Motor neuron (in vitro differentiated cells): ENCODE data around the gene BAMBI. TPM values are rescaled to one million over a fixed set of nuclear protein-coding genes. Genes with fewer than 3 reads are reported as not detected.

Experiments
- ATAC-seq, 8 experiments: fragments of 200-7000 bp; cut with Tn5 transposase; replicated peaks in 6 of 8; 2 replicates each; pipeline ENCODE4 v1.8.0; 2021; ENCODE audit warnings: mild to moderate bottlenecking in 8 of 8, moderate library complexity in 8 of 8
- H3K27ac ChIP-seq, 2 donors: fragments of 250-450 bp; sonication (Bioruptor Pico); 2 replicates each; pipeline ENCODE4 v1.9.0; 2021; ENCODE audit warnings: antibody characterized with exemption in 2 of 2, mild to moderate bottlenecking in 2 of 2, moderate library complexity in 1 of 2
- H3K4me1 ChIP-seq, 2 donors: fragments of 250-450 bp; sonication (Bioruptor Pico); replicated peaks in 1 of 2; 2 replicates each; pipeline ENCODE4 v1.6.1; 2021; ENCODE audit warnings: antibody characterized with exemption in 2 of 2, mild to moderate bottlenecking in 2 of 2, moderate library complexity in 1 of 2
- H3K4me3 ChIP-seq, 5 donors: fragments of 250-450 bp; sonication (Bioruptor Pico); 2 replicates each; pipeline ENCODE4 v1.9.0; 2021; ENCODE audit warnings: antibody characterized with exemption in 5 of 5, mild to moderate bottlenecking in 5 of 5, moderate library complexity in 4 of 5
- WGBS, 10 experiments: fragments of 450-650 bp; shearing (Covaris generic); methylation state at CpG; one replicate each; pipeline ENCODE4 v1.0.0; 2022; 5-methylcytosine and 5-hydroxymethylcytosine counted together
- in situ Hi-C, 9 experiments: fragments of 400-800 bp; cut with MboI; loops; one replicate each; pipeline ENCODE4 v1.15.0; 2021; ENCODE audit warnings: low sequenced_read_pairs in 9 of 9, low pct_unique_long_range_greater_than_20kb in 2 of 9; ENCODE audit not compliant: unreplicated experiment in 9 of 9
- total RNA-seq, 8 experiments: library from RNA; unstranded; fragments of 300-600 nt; gene quantifications; 2 replicates each; pipeline versions ENCODE4 v1.2.3 to v1.2.4, GENCODE V29; 2022

The BAMBI gene
- total RNA-seq, 8 experiments from 2014 or later, result 0.97 to 47.8 (median 8.1) TPM

- no peak overlapping the region for H3K4me3 ChIP-seq
- 0 to 93% (median 57%) methylated on average over 1 to 4 of the region's 4 CpGs; no CpG with 5 or more reads in 1 of the 10 experiments for WGBS, 10 experiments
- H3K4me1 ChIP-seq, result peaks cover 0 to 3% of the 10 kb centered on the region in 2 donors
- no peak overlapping the region for H3K27ac ChIP-seq
- in situ Hi-C loops, result no loop called here
- ATAC-seq, result no peak
Measured at GRCh38 chr10:28715246-28715645, 37.9 kb downstream of the BAMBI start.

- Histone ChIP-seq H3K4me3 (no peak overlapping the region), H3K4me1 (no peaks in the 10 kb centered on the region), H3K27ac (no peak overlapping the region)
- WGBS, 10 experiments, result 33 to 100% (median 88%) methylated on average over 1 to 2 of the region's 2 CpGs; no CpG with 5 or more reads in 2 of the 10 experiments
- in situ Hi-C loops, result no loop called here
- ATAC-seq, result no peak
Measured at GRCh38 chr10:28715757-28716156, 38.4 kb downstream of the BAMBI start.

- Histone ChIP-seq H3K4me3 (no peak overlapping the region), H3K4me1 (peaks cover 0 to 2% of the 10 kb centered on the region in 2 donors), H3K27ac (no peak overlapping the region)
- 40 to 86% (median 83%) methylated on average over 1 of the region's 1 CpG; no CpG with 5 or more reads in 5 of the 10 experiments for WGBS, 10 experiments
- ATAC-seq, result no peak
- in situ Hi-C loops, result no loop called here
Measured at GRCh38 chr10:28716748-28717147, 39.4 kb downstream of the BAMBI start.

GRCh38 chr10:28717656-28718201, 40.4 kb downstream of the BAMBI start:
- WGBS, 10 experiments, result 25 to 100% (median 83%) methylated on average over 1 to 2 of the region's 3 CpGs; no CpG with 5 or more reads in 5 of the 10 experiments
- ATAC-seq, result no peak
- no peak overlapping the region for H3K4me3 ChIP-seq
- in situ Hi-C loops, result no loop called here
- H3K4me1 ChIP-seq, result peaks cover 0 to 7% of the 10 kb centered on the region in 2 donors
- H3K27ac ChIP-seq, result no peak overlapping the region

- Histone ChIP-seq H3K27ac (no peak overlapping the region), H3K4me1 (peaks cover 0 to 9% of the 10 kb centered on the region in 2 donors), H3K4me3 (no peak overlapping the region)
- 16 to 100% (median 80%) methylated on average over 2 to 8 of the region's 8 CpGs for WGBS, 10 experiments
- in situ Hi-C loops, result no loop called here
- ATAC-seq, result peak in 1 of 8 experiments; percentile 45
Measured at GRCh38 chr10:28719789-28720436, 42.6 kb downstream of the BAMBI start.

GRCh38 chr10:28721318-28721951, 44.1 kb downstream of the BAMBI start:
- in situ Hi-C loops, result no loop called here
- H3K27ac ChIP-seq, result no peak overlapping the region
- peak in 1 of 8 experiments; percentile 3 for ATAC-seq
- WGBS, 10 experiments, result 5 to 68% (median 51%) methylated on average over 3 to 10 of the region's 11 CpGs; no CpG with 5 or more reads in 1 of the 10 experiments
- H3K4me3 ChIP-seq, result peak overlapping the region in 4 of 5 donors; percentile 27 to 47 (median 33)
- peaks cover 0 to 9% of the 10 kb centered on the region in 2 donors for H3K4me1 ChIP-seq

GRCh38 chr10:28722065-28722803, 44.9 kb downstream of the BAMBI start:
- H3K4me3 ChIP-seq, result peak overlapping the region; percentile 27 to 47 (median 34)
- peak; percentile 14 to 90 (median 86) for ATAC-seq
- WGBS, 10 experiments, result 0 to 27% (median 4%) methylated on average over 1 to 18 of the region's 46 CpGs; no CpG with 5 or more reads in 2 of the 10 experiments
- no peak overlapping the region for H3K27ac ChIP-seq
- H3K4me1 ChIP-seq, result peaks cover 0 to 9% of the 10 kb centered on the region in 2 donors
- in situ Hi-C loops, result no loop called here

GRCh38 chr10:28728366-28728765, 51.0 kb downstream of the BAMBI start:
- no peak for ATAC-seq
- no peak overlapping the region for H3K27ac ChIP-seq
- H3K4me3 ChIP-seq, result no peak overlapping the region
- H3K4me1 ChIP-seq, result no peaks in the 10 kb centered on the region
- WGBS, 10 experiments, result 90 to 100% (median 100%) methylated on average over 1 of the region's 1 CpG; no CpG with 5 or more reads in 5 of the 10 experiments
- in situ Hi-C loops, result no loop called here

GRCh38 chr10:28730031-28730778, 52.9 kb downstream of the BAMBI start:
- no peak for ATAC-seq
- Histone ChIP-seq H3K4me3 (no peak overlapping the region), H3K4me1 (no peaks in the 10 kb centered on the region), H3K27ac (no peak overlapping the region)
- WGBS, 10 experiments, result 10 to 100% (median 84%) methylated on average over 2 to 7 of the region's 7 CpGs
- in situ Hi-C loops, result no loop called here

GRCh38 chr10:28732091-28732490, 54.8 kb downstream of the BAMBI start:
- WGBS, 10 experiments, result 18 to 100% (median 93%) methylated on average over 3 to 6 of the region's 8 CpGs; no CpG with 5 or more reads in 3 of the 10 experiments
- Histone ChIP-seq H3K4me1 (no peaks in the 10 kb centered on the region), H3K4me3 (no peak overlapping the region), H3K27ac (no peak overlapping the region)
- in situ Hi-C loops, result no loop called here
- ATAC-seq, result no peak
